Caco-2 (cell line): ENCODE data around the gene CENPL. TPM values are rescaled to one million over a fixed set of nuclear protein-coding genes. Genes with fewer than 3 reads are reported as not detected.

ENCODE experiments used
- BruUV-seq: library from RNA; stranded (reverse); fragments of 400-500 nt; replicated peaks from 2 replicates; lab custom pipeline; 2021; lab: Mats Ljungman, UMichigan
- CTCF ChIA-PET: fragments of 300-600 bp; sonication (Branson Sonifier 250); formaldehyde crosslinking; loops from one replicate; lab custom pipeline; 2022; ENCODE audit warnings: antibody characterized with exemption; lab: Charles Lee
- POLR2A ChIA-PET: fragments of 300-600 bp; sonication (Branson Sonifier 250); formaldehyde crosslinking; loops from one replicate; lab custom pipeline; 2022; ENCODE audit warnings: antibody characterized with exemption; lab: Charles Lee
- DNase-seq, 2 experiments: peaks; one replicate each; pipeline versions ENCODE4 v3.0.0 to v3.0.0-alpha.2; 2020 to 2022
- H3K27me3 ChIP-seq: replicated peaks from 2 replicates; pipeline ENCODE4 v1.6.0; 2011; ENCODE audit warnings: low read length; ENCODE audit not compliant: control insufficient read depth, insufficient read depth
- H3K36me3 ChIP-seq: 2 replicates; pipeline ENCODE4 v1.5.1; 2011; ENCODE audit warnings: low read length; ENCODE audit not compliant: control insufficient read depth, insufficient read depth
- H3K4me1 ChIP-seq: fragments of 250-450 bp; sonication (Bioruptor Pico); 2 replicates; pipeline ENCODE4 v1.5.1; 2020; ENCODE audit warnings: mild to moderate bottlenecking
- H3K4me3 ChIP-seq: 2 replicates; pipeline ENCODE4 v1.5.1; 2011; ENCODE audit warnings: low read depth, mild to moderate bottlenecking, control low read depth, low read length
- H3K9me3 ChIP-seq: fragments of 250-450 bp; sonication (Bioruptor Pico); 2 replicates; pipeline ENCODE4 v1.5.1; 2020; ENCODE audit warnings: mild to moderate bottlenecking, moderate library complexity
- H3K27ac Mint-ChIP-seq: one replicate; pipeline ENCODE4 v1.8.0; 2022; ENCODE audit warnings: mixed read lengths; ENCODE audit not compliant: unreplicated experiment
- H3K27me3 Mint-ChIP-seq: one replicate; pipeline ENCODE4 v1.8.0; 2022; ENCODE audit warnings: mixed read lengths; ENCODE audit not compliant: insufficient read depth, unreplicated experiment
- H3K36me3 Mint-ChIP-seq: one replicate; pipeline ENCODE4 v1.8.0; 2022; ENCODE audit warnings: mild to moderate bottlenecking, mixed read lengths; ENCODE audit not compliant: insufficient read depth, unreplicated experiment
- H3K4me1 Mint-ChIP-seq: one replicate; pipeline ENCODE4 v1.8.0; 2022; ENCODE audit warnings: low read depth, mixed read lengths; ENCODE audit not compliant: unreplicated experiment
- H3K4me3 Mint-ChIP-seq: one replicate; pipeline ENCODE4 v1.8.0; 2022; ENCODE audit warnings: mild to moderate bottlenecking, moderate library complexity, mixed read lengths; ENCODE audit not compliant: unreplicated experiment
- H3K9me3 Mint-ChIP-seq: one replicate; pipeline ENCODE4 v1.8.0; 2022; ENCODE audit warnings: mixed read lengths; ENCODE audit not compliant: unreplicated experiment
- intact Hi-C: fragments of 100-400 bp; cut with micrococcal nuclease; formaldehyde crosslinking; loops from one replicate; pipeline ENCODE4 v1.10.0; 2022; ENCODE audit not compliant: unreplicated experiment
- total RNA-seq: library from RNA; stranded (reverse); gene quantifications from 2 replicates; pipeline ENCODE4 v1.2.3, GENCODE V29; 2022
- TF ChIP-seq, protein P1 (sequence below), 2 experiments: fragments of 200-600 bp in 1 of 2; IDR thresholded peaks; 1 replicate in 1 of 2; 2 replicates in 1 of 2; pipeline versions ENCODE4 v1.5.1 to v1.8.0; 2011 to 2022; ENCODE audit warnings: antibody characterized with exemption in 1 of 2, control low read depth in 1 of 2, inconsistent platforms in 1 of 2, low read depth in 1 of 2, low read length in 1 of 2, mild to moderate bottlenecking in 1 of 2, moderate library complexity in 1 of 2; ENCODE audit not compliant: insufficient read depth in 1 of 2, severe bottlenecking in 1 of 2, unreplicated experiment in 1 of 2

The CENPL gene
- total RNA-seq, 1 experiment from 2014 or later, result 21.3 TPM

DNA sequence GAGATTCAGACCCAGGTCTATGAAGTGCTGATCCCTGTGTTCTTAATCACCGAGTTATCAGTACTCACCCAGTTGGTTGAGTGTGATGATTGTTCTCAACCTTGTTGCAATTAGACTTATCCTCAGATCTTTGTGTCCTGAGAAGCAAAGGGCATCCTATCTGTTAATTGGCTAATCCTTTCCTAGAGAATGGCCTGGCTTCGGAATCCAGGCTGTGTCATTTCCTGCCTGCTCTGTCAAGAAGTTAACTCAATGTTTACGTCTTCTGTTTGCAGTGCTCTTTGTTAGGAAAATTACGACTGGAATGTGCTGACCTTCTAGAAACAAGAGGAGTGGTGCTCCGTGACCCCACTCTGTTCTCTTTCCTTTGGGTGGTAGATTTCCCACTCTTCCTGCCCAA, 28.4 kb upstream of the CENPL start:
- no peaks in the 10 kb centered on the region for H3K9me3 ChIP-seq
- Mint-ChIP-seq H3K27ac (no peak overlapping the region), H3K36me3 (peaks cover 72% of the 10 kb centered on the region), H3K4me3 (no peak overlapping the region), H3K9me3 (no peaks in the 10 kb centered on the region), H3K4me1 (peaks cover 12% of the 10 kb centered on the region), H3K27me3 (no peaks in the 10 kb centered on the region)
- BruUV-seq, result no TSS peak
- H3K4me1 ChIP-seq, result peaks cover 6% of the 10 kb centered on the region; the same call in 1 of the 2 replicates
- intact Hi-C loops, result no loop called here
- no peaks in the 10 kb centered on the region for H3K27me3 ChIP-seq
- DNase-seq, result no peak
- ChIA-PET CTCF (no interaction called here), POLR2A (no interaction called here)
- no peak overlapping the region for H3K4me3 ChIP-seq
- TF ChIP-seq, protein P1, sequence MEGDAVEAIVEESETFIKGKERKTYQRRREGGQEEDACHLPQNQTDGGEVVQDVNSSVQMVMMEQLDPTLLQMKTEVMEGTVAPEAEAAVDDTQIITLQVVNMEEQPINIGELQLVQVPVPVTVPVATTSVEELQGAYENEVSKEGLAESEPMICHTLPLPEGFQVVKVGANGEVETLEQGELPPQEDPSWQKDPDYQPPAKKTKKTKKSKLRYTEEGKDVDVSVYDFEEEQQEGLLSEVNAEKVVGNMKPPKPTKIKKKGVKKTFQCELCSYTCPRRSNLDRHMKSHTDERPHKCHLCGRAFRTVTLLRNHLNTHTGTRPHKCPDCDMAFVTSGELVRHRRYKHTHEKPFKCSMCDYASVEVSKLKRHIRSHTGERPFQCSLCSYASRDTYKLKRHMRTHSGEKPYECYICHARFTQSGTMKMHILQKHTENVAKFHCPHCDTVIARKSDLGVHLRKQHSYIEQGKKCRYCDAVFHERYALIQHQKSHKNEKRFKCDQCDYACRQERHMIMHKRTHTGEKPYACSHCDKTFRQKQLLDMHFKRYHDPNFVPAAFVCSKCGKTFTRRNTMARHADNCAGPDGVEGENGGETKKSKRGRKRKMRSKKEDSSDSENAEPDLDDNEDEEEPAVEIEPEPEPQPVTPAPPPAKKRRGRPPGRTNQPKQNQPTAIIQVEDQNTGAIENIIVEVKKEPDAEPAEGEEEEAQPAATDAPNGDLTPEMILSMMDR (IDR thresholded peaks at IDR 0.05; ENCODE audit: insufficient read depth in 1 of 2, low read depth in 1 of 2, low read length in 1 of 2, severe bottlenecking in 1 of 2, unreplicated experiment in 1 of 2), result no peak
- H3K36me3 ChIP-seq, result no peaks in the 10 kb centered on the region; the same call in 1 of the 2 replicates

GRCh38 chr1:173852105-173852504, 27.4 kb upstream of the CENPL start:
- no peaks in the 10 kb centered on the region for H3K27me3 ChIP-seq
- intact Hi-C loops, result no loop called here
- POLR2A ChIA-PET, result no interaction called here
- BruUV-seq, result no TSS peak
- DNase-seq, result no peak
- no peak overlapping the region for H3K4me3 Mint-ChIP-seq
- no peaks in the 10 kb centered on the region for H3K27me3 Mint-ChIP-seq
- H3K4me1 Mint-ChIP-seq, result peaks cover 12% of the 10 kb centered on the region
- no peaks in the 10 kb centered on the region for H3K9me3 ChIP-seq
- H3K27ac Mint-ChIP-seq, result no peak overlapping the region
- H3K4me1 ChIP-seq, result peaks cover 6% of the 10 kb centered on the region; the same call in 1 of the 2 replicates
- CTCF ChIA-PET, result no interaction called here
- no peaks in the 10 kb centered on the region for H3K9me3 Mint-ChIP-seq
- no peak overlapping the region for H3K4me3 ChIP-seq
- H3K36me3 ChIP-seq, result no peaks in the 10 kb centered on the region; the same call in 1 of the 2 replicates
- TF ChIP-seq, protein P1 (IDR thresholded peaks at IDR 0.05; ENCODE audit: insufficient read depth in 1 of 2, low read depth in 1 of 2, low read length in 1 of 2, severe bottlenecking in 1 of 2, unreplicated experiment in 1 of 2), result no peak
- H3K36me3 Mint-ChIP-seq, result peaks cover 68% of the 10 kb centered on the region

GRCh38 chr1:173832748-173833147, 8.1 kb upstream of the CENPL start:
- intact Hi-C loops, result no loop called here
- no peaks in the 10 kb centered on the region for H3K36me3 ChIP-seq
- Mint-ChIP-seq H3K9me3 (no peaks in the 10 kb centered on the region), H3K27me3 (no peaks in the 10 kb centered on the region), H3K27ac (no peak overlapping the region), H3K4me3 (no peak overlapping the region), H3K36me3 (peaks cover 47% of the 10 kb centered on the region), H3K4me1 (no peaks in the 10 kb centered on the region)
- POLR2A ChIA-PET, result no interaction called here
- no peaks in the 10 kb centered on the region for H3K4me1 ChIP-seq
- no TSS peak for BruUV-seq
- H3K27me3 ChIP-seq, result no peaks in the 10 kb centered on the region
- no peak for DNase-seq
- TF ChIP-seq, protein P1 (IDR thresholded peaks at IDR 0.05; ENCODE audit: insufficient read depth in 1 of 2, low read depth in 1 of 2, low read length in 1 of 2, severe bottlenecking in 1 of 2, unreplicated experiment in 1 of 2), result no peak
- CTCF ChIA-PET, result no interaction called here
- H3K4me3 ChIP-seq, result no peak overlapping the region
- no peaks in the 10 kb centered on the region for H3K9me3 ChIP-seq
